Mucosa of rectum (tissue), 2 donors: ENCODE results near the gene RPL36A.
A peak's percentile ranks its signal among the peaks of the same experiment; 100 is the strongest.

Source experiments
- H3K27ac ChIP-seq, 2 donors: one replicate each; pipeline ENCODE4 v1.7.0; 2013; ENCODE audit warnings: inconsistent platforms in 2 of 2, low read depth in 2 of 2, low read length in 2 of 2
- H3K27me3 ChIP-seq, 2 donors: one replicate each; pipeline ENCODE4 v1.7.0; 2013; ENCODE audit warnings: low read length in 2 of 2; ENCODE audit not compliant: control insufficient read depth in 2 of 2, insufficient read depth in 2 of 2
- H3K36me3 ChIP-seq, 2 donors: one replicate each; pipeline ENCODE4 v1.7.0; 2013; ENCODE audit warnings: low read length in 2 of 2; ENCODE audit not compliant: control insufficient read depth in 2 of 2, insufficient read depth in 2 of 2
- H3K4me1 ChIP-seq, 2 donors: one replicate each; pipeline ENCODE4 v1.7.0; 2013; ENCODE audit warnings: low read length in 2 of 2, mild to moderate bottlenecking in 1 of 2; ENCODE audit not compliant: control insufficient read depth in 2 of 2, insufficient read depth in 2 of 2
- H3K4me3 ChIP-seq, 2 donors: one replicate each; pipeline ENCODE4 v1.7.0; 2013; ENCODE audit warnings: low read length in 2 of 2
- H3K9ac ChIP-seq, 2 donors: one replicate each; pipeline ENCODE4 v1.7.0; 2013; ENCODE audit warnings: low read length in 2 of 2, low read depth in 1 of 2, mild to moderate bottlenecking in 1 of 2
- H3K9me3 ChIP-seq, 2 donors: one replicate each; pipeline ENCODE4 v1.7.0; 2013; ENCODE audit warnings: low read length in 2 of 2; ENCODE audit not compliant: control insufficient read depth in 2 of 2
- donor health status: healthy.
- donor health status: Normal muscosa, but diverticular disease.

RPL36A gene

DNA sequence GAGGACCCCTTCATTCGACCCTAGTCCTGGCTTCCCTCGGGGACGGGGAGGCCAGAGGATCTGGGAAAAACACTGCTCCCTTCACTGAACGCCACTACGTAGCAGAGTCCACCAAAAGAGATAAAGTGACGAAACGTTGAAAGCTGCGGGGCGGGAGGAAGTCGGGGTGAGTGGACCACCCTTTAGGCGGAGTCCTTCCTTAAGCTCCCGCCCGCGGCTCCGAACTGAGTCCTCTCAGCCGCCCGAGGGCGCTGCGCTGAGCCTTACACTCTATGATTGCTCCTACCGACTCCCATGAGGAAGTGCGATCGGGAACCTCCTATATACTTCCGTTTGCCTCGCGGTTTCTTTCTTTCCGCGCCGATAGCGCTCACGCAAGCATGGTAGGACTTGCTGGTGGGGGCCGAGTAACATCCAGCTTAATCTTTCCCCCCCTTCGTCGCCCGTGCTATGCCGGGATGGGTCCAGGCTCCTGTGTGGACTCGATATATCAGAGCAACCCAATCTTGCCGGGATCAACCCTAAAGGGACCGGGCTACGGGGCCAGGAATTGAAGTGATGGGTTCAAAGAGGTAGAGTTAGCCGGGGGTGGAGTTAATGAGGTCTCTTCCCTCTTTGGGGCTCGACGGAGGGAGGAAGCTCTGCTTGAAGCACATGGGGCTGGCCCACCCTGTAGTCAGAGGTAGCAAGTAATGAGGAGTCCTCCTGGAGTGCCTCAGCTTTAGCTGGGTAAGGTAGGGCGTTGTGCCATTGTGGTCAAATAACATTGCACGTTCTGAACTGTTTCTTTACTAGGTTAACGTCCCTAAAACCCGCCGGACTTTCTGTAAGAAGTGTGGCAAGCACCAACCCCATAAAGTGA is at the start of gene RPL36A:
Gene RPL36A (plus strand): TSS at position 348 of the 862 bp plus-strand sequence. CDS start 33 bp downstream, at position 381.
- no peaks in the 10 kb centered on the region for H3K9me3 ChIP-seq
- H3K27me3 ChIP-seq = no peaks in the 10 kb centered on the region
- peaks cover 3 to 4% of the 10 kb centered on the region in 2 donors for H3K36me3 ChIP-seq
- H3K4me1 ChIP-seq = no peaks in the 10 kb centered on the region
- H3K27ac ChIP-seq = peak within 1 kb of the TSS; percentile 64 to 68
- peak within 1 kb of the TSS; percentile 71 to 77 for H3K9ac ChIP-seq
- H3K4me3 ChIP-seq = peak within 1 kb of the TSS; percentile 73 to 78

- Histone ChIP-seq H3K9ac (peak overlapping the region; percentile 63 to 74), H3K4me1 (no peaks in the 10 kb centered on the region), H3K36me3 (no peaks in the 10 kb centered on the region), H3K27ac (peak overlapping the region; percentile 34 to 87), H3K9me3 (no peaks in the 10 kb centered on the region), H3K27me3 (no peaks in the 10 kb centered on the region), H3K4me3 (peak overlapping the region; percentile 81 to 87)
Observed at GRCh38 chrX:101347859-101348451, 42.9 kb upstream of the RPL36A start.

GRCh38 chrX:101348452-101349192 is 42.2 kb upstream of the RPL36A start, which contains the start of gene TIMM8A:
TSS of gene TIMM8A (minus strand) at chrX:101348742. CDS start at chrX:101348664, 78 bp downstream.
- peak within 1 kb of the TSS; percentile 74 to 75 for H3K9ac ChIP-seq
- H3K27ac ChIP-seq = peak within 1 kb of the TSS; percentile 84 to 87
- H3K4me1 ChIP-seq = no peaks in the 10 kb centered on the region
- peak within 1 kb of the TSS; percentile 81 to 87 for H3K4me3 ChIP-seq
- H3K36me3 ChIP-seq = no peaks in the 10 kb centered on the region
- no peaks in the 10 kb centered on the region for H3K27me3 ChIP-seq
- H3K9me3 ChIP-seq = no peaks in the 10 kb centered on the region

DNA sequence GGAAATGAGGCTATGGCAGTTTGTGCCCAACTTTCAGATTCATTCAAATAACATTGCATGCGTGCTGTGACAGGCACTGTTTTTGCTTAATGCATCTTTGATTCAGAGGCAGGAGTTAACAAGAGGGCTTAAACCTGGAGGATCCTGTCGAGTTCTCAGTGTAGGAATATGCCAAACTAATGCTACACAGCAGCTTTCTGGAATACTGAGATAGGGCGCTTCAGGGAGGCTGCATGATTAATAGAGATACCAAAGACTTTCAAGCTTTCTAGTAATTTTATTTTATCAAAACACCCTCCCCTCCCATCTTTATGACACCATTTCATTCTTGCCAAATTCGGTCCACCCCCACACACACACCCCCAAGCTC is 41.6 kb upstream of the RPL36A start:
- H3K27ac ChIP-seq = peak overlapping the region in 1 of 2 donors; percentile 87
- peak overlapping the region in 1 of 2 donors; percentile 75 for H3K9ac ChIP-seq
- no peaks in the 10 kb centered on the region for H3K27me3 ChIP-seq
- H3K4me3 ChIP-seq = peak overlapping the region; percentile 81 to 87
- no peaks in the 10 kb centered on the region for H3K36me3 ChIP-seq
- H3K4me1 ChIP-seq = no peaks in the 10 kb centered on the region
- no peaks in the 10 kb centered on the region for H3K9me3 ChIP-seq

DNA sequence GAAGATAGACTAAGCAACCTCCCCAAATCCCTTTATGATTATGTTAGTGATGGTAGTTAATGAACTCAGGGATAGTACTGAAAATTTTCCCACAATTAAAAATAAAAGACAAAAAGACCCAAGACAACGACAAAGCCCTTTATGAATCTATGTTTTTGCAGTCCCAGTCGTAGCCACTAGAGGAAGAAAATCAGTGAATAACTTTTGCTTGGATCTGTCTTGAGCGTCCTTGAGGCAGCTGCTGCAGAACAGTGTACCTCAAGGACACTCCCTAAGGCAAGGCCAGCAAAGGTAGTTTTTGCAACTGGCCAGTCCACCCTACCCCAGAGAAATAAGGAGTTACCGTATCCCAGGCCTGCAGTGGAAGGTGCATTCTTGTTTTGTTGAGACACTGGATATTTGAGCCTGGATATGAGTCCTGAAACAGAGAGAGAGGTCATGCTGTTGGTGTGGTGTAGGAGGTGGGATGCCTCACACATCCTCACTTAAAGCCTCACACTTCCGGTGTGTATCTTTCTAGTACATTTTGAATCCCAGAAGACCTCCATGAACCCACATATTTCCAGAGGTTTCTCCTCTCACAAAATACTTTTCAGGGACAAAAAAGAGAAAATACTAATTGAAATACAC is 33.5 kb upstream of the RPL36A start:
- Histone ChIP-seq H3K9ac (no peak overlapping the region), H3K4me1 (no peaks in the 10 kb centered on the region), H3K36me3 (no peaks in the 10 kb centered on the region), H3K27ac (no peak overlapping the region), H3K4me3 (no peak overlapping the region), H3K27me3 (peaks cover 2 to 3% of the 10 kb centered on the region in 2 donors), H3K9me3 (no peaks in the 10 kb centered on the region)

GRCh38 chrX:101359966-101360365 is 30.8 kb upstream of the RPL36A start:
- Histone ChIP-seq H3K4me3 (no peak overlapping the region), H3K36me3 (no peaks in the 10 kb centered on the region), H3K9ac (no peak overlapping the region), H3K27me3 (peaks cover 2 to 3% of the 10 kb centered on the region in 2 donors), H3K9me3 (no peaks in the 10 kb centered on the region), H3K27ac (no peak overlapping the region), H3K4me1 (no peaks in the 10 kb centered on the region)

- Histone ChIP-seq H3K4me3 (no peak overlapping the region), H3K9me3 (no peaks in the 10 kb centered on the region), H3K36me3 (no peaks in the 10 kb centered on the region), H3K9ac (no peak overlapping the region), H3K27me3 (peaks cover 2 to 3% of the 10 kb centered on the region in 2 donors), H3K4me1 (no peaks in the 10 kb centered on the region), H3K27ac (no peak overlapping the region)
Observed at GRCh38 chrX:101360390-101360789, 30.4 kb upstream of the RPL36A start.

DNA sequence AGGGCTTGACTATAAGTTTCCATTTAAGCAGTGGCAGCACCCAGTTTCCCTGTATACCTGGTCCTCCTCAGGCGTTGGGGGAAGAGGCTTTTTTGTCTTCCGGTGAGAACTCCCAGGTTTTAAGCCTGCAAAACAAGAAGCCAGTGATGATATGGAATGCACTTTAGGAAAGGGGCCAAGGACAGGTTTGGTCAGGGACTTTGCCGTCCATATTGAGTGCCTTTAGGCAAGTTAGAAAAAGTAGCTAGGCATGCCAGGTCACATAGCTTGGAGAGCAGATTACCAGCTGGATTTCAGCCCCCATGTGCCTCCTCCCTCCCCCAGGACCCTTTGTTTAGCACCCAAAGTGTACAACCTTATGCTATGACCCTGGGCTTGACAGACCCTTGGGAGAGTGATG is 28.7 kb upstream of the RPL36A start:
- H3K27ac ChIP-seq = no peak overlapping the region
- no peak overlapping the region for H3K9ac ChIP-seq
- H3K36me3 ChIP-seq = no peaks in the 10 kb centered on the region
- H3K9me3 ChIP-seq = no peaks in the 10 kb centered on the region
- H3K4me3 ChIP-seq = no peak overlapping the region
- peaks cover 0 to 3% of the 10 kb centered on the region in 2 donors for H3K27me3 ChIP-seq
- no peaks in the 10 kb centered on the region for H3K4me1 ChIP-seq

GRCh38 chrX:101362757-101363156 is 28.1 kb upstream of the RPL36A start:
- Histone ChIP-seq H3K4me1 (no peaks in the 10 kb centered on the region), H3K27ac (no peak overlapping the region), H3K27me3 (peaks cover 0 to 3% of the 10 kb centered on the region in 2 donors), H3K9ac (no peak overlapping the region), H3K9me3 (no peaks in the 10 kb centered on the region), H3K36me3 (no peaks in the 10 kb centered on the region), H3K4me3 (no peak overlapping the region)
